DMS53 (cell line): ENCODE results near the gene C1orf87.
A peak's percentile ranks its signal among the peaks of the same experiment; 100 is the strongest.
"Not testable (repeated sequence)": the region's sequence is repeated elsewhere in the genome, so short reads cannot be mapped to it uniquely, and the experiment has no call there.

Experiments used
- DNase-seq: peaks from one replicate; lab custom pipeline; 2025; lab: John Stamatoyannopoulos, UW

Gene C1orf87

GRCh38 chr1:59994302-59995198 lies 79.0 kb downstream of the C1orf87 start:
- no peak for DNase-seq

- no peak for DNase-seq
These were observed 81.3 kb downstream of the C1orf87 start for GRCh38 chr1:59992040-59992820.

GRCh38 chr1:59990470-59990869 lies 83.1 kb downstream of the C1orf87 start:
- no peak for DNase-seq

- DNase-seq: no peak
These were observed 86.9 kb downstream of the C1orf87 start for GRCh38 chr1:59986516-59987310.

- no peak for DNase-seq
These were observed 87.6 kb downstream of the C1orf87 start for GRCh38 chr1:59985911-59986515.

- no peak for DNase-seq
These were observed 93.9 kb downstream of the C1orf87 start for GRCh38 chr1:59979666-59980065.

- DNase-seq: peak; percentile 15
These were observed 95.1 kb downstream of the C1orf87 start for GRCh38 chr1:59978511-59978910.

- DNase-seq: peak; percentile 23
These were observed 95.5 kb downstream of the C1orf87 start for GRCh38 chr1:59978026-59978425.

GRCh38 chr1:59977075-59977410 lies 96.5 kb downstream of the C1orf87 start:
- DNase-seq: no peak

GRCh38 chr1:59976194-59977074 lies 97.1 kb downstream of the C1orf87 start:
- peak; percentile 83 for DNase-seq

GRCh38 chr1:59973719-59974118 lies 99.9 kb downstream of the C1orf87 start:
- DNase-seq: peak; percentile 18

GRCh38 chr1:59972216-59972927 lies 101.2 kb downstream of the C1orf87 start:
- no peak for DNase-seq

GRCh38 chr1:59971464-59971911 lies 102.1 kb downstream of the C1orf87 start:
- peak; percentile 90 for DNase-seq

GRCh38 chr1:59969542-59970175 lies 103.9 kb downstream of the C1orf87 start:
- DNase-seq: not testable (repeated sequence)

GRCh38 chr1:59968746-59969145 lies 104.8 kb downstream of the C1orf87 start:
- DNase-seq: not testable (repeated sequence)

- DNase-seq: peak; percentile 91
These were observed 105.8 kb downstream of the C1orf87 start for GRCh38 chr1:59967780-59968179.

- DNase-seq: peak; percentile 90
These were observed 106.4 kb downstream of the C1orf87 start for GRCh38 chr1:59967141-59967697.

GRCh38 chr1:59952065-59952464 lies 121.5 kb downstream of the C1orf87 start:
- DNase-seq: no peak

- DNase-seq: no peak
These were observed 123.9 kb downstream of the C1orf87 start for GRCh38 chr1:59949648-59950047.
